Activated CD8-positive, alpha-beta memory T cell treated with anti-CD3 and anti-CD28 coated beads for 24 hours (primary cell): ENCODE data around the gene TRIM58.

Experiments
- DNase-seq: peaks from one replicate; pipeline ENCODE4 v3.0.0-alpha.2; 2020

TRIM58 gene, protein sequence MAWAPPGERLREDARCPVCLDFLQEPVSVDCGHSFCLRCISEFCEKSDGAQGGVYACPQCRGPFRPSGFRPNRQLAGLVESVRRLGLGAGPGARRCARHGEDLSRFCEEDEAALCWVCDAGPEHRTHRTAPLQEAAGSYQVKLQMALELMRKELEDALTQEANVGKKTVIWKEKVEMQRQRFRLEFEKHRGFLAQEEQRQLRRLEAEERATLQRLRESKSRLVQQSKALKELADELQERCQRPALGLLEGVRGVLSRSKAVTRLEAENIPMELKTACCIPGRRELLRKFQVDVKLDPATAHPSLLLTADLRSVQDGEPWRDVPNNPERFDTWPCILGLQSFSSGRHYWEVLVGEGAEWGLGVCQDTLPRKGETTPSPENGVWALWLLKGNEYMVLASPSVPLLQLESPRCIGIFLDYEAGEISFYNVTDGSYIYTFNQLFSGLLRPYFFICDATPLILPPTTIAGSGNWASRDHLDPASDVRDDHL

DNA sequence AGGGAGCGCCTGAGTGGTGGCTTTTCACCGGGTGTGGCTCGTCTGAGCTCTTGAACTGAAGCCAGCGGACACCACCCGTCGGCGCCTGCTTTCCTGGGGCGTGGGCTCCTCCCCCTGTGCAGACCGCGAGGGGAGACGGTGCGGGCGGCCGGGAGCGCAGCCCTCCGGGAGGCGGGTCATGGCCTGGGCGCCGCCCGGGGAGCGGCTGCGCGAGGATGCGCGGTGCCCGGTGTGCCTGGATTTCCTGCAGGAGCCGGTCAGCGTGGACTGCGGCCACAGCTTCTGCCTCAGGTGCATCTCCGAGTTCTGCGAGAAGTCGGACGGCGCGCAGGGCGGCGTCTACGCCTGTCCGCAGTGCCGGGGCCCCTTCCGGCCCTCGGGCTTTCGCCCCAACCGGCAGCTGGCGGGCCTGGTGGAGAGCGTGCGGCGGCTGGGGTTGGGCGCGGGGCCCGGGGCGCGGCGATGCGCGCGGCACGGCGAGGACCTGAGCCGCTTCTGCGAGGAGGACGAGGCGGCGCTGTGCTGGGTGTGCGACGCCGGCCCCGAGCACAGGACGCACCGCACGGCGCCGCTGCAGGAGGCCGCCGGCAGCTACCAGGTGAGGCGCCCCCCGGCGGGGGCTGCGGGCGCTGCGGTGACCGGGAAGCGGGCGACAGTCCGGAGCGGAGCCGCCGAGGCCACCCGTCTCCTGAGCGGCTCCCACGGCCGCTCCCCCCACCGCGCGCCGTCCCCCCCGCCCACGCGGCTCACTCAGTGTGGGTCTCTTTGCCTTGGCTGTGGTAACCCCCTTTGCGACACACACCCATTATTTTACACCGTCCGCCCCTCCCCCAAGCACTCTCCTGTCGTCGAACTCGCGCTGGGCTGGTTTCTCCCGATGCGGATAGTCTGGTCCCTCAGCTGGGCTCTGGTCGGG lies at the start of gene TRIM58:
Gene TRIM58 (plus strand): TSS at position 119 of the 916 bp plus-strand sequence. CDS start 60 bp downstream, at position 179.
- DNase-seq, result peak; percentile 63

DNA sequence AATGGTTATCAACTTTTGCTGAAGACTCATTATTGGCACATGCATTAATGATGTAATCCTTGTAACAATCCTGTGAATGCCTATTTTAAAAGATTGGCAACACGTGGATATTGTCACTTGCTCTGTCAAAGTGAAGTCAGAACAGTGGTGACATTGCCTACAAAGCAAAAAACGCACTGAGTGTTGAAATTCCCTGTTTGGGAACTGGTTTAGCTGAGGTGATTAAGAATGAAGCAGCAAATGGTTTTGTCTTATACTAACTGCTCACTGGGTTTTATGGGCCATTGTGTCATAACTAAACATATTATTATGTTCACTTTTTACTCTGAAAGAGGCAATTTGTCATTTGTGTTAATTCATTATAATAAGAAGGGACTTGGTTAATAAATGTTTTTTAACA lies 44.4 kb upstream of the TRIM58 start:
- no peak for DNase-seq

DNA sequence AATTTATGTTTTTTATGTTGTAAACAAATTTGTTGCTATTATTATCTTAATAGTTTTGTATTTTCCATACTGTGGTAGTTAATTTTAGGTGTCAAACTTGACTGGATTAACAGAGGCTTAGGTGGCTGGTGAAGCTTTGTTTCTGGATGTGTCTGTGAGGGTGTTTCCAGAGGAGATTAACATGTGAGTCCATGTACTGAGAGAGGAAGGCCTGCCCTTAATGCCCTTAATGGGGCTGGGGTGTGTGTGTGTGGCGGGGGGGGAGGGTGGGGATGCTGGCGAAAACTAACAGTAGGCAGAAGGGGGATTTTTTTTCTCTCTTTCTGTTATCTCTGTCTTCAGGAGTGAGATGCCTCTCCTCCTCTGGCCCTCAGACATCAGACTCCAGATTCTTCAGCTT lies 34.9 kb upstream of the TRIM58 start:
- no peak for DNase-seq

DNA sequence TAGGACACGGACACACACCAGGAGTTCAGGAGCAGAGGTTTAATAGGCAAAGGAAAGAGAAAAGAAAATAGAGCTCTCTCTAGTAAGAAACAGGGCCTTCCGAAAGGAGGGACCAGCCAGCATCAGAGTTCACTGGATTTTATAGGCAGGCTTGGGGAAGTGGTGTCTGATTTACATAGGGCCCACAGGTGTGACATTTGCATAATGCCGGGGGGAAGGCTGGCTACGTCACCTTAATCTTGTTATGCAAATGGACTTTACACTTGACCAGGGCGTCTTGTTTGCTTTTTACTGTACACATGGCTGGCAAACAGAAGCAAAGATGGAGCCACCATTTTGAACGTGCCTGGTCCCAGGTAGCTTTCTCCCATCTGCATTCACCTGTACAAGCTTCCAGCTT lies 33.0 kb upstream of the TRIM58 start, which contains the start of gene OR14A16:
Gene OR14A16 (minus strand): TSS at position 97 of the 400 bp plus-strand sequence. CDS start 8,390 bp downstream, outside the sequence.
- DNase-seq, result no peak

DNA sequence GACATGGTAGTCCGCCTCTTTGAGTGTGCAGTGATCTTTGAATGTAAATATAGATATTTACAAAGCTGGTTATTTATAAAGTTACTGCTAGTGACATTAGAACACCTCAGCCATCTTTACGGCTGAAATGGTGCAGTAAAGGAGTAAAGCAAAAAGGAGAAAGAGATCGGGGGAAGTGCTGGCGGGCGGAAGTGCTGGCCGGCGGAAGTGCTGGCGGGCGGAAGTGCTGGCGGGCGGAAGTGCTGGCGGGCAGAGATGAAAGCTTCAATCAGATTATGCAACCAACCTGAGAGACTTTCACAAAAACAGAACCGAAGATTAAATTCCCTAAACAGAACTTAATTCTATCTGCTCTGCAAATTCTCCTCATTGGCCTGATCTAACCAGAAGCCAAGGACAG lies 31.6 kb upstream of the TRIM58 start:
- no peak for DNase-seq

DNA sequence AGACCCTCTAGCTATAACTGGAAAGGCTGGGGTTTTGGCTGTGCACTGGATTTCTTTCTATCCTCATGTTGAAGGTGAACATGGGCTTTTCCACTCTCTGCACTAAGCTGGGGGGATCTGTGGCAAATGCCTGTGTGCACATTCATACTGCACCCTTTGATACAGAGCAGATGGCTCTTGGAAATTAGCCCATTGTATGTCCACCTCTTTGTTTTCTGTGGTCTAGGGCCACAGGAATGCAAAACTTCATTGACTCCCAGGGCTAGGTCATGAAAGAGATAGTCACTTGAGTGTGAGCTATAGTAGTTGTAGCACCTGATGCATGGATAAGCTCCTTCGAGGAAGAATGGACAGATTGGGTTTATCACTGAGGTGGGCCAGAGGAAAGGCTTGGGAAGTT lies 27.3 kb upstream of the TRIM58 start:
- DNase-seq, result no peak

DNA sequence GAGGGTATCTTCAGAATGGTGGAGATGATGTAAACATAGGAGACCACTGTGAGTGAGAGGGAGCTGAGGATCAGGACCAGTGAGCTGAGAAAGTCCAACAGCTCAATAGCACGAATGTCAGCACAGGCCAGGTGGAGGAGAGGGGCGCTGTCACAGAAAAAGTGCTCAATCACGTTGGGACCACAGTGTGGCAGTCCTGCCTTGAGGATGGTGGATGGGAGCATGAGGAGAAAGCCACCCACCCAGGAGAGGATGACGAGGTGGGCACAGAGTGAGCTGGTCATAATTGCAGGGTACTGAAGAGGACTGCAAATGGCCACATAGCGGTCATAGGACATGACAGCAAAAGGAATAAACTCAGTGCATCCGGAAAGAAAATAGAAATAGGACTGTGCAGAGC lies 23.4 kb upstream of the TRIM58 start:
- DNase-seq, result no peak

DNA sequence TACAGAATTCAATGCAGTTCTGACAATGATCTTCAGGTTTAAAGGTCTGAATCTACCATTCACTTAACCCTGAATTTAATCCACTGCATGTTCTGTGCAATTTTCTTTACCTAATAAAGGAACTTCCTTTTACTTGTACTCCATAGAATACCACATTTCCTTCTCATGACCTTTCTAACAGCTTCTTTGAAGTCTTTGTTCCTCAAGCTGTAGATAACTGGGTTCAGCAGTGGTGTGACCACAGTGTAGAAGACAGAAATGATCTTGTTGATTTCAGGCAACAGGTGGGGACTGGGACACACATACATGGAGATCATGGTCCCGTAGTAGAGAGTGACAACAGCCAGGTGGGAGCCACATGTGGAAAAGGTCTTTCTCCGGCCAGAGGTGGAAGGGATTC lies 16.2 kb upstream of the TRIM58 start:
- no peak for DNase-seq

DNA sequence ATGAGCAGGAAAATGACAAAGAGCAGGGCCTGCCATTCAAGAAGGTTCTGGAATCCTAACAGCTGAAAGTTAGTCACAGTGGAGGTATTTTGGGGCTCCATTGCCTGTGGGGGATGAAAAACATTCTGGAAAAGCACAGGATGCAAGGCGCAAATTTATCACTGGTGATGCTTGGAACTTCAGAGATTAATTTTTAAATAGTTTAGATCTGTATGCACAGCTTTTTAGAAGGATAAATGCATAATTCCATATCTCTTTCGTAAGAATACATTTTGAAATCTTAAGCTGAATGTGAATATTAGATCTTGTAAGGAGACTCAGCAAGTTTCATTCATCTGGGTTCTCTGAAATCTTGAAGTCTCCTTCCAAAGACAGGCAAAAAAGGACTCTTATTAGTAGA lies 15.2 kb upstream of the TRIM58 start, which contains the start of gene OR11L1:
Gene OR11L1 (minus strand): TSS at position 101 of the 400 bp plus-strand sequence. CDS start 0 bp downstream, at position 101.
- DNase-seq, result no peak

DNA sequence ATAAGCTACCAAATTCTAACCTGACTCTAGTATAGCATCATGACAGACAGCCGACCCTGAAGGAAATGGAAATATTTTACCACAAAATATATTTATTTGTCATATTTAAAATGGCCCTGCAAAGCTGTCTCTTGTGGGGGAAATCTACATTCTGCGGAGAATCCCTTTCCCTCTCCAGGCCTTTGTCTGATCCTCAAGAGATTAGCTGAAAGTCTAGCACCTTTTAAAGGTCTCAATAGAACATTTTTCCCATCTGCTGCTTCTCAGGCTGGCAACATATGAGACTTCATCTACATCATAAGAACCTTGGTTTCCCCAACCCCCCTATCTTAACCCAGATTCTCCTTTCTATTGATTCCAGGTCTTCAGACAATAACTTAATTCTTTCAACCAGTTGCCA lies 13.6 kb upstream of the TRIM58 start:
- DNase-seq, result no peak

DNA sequence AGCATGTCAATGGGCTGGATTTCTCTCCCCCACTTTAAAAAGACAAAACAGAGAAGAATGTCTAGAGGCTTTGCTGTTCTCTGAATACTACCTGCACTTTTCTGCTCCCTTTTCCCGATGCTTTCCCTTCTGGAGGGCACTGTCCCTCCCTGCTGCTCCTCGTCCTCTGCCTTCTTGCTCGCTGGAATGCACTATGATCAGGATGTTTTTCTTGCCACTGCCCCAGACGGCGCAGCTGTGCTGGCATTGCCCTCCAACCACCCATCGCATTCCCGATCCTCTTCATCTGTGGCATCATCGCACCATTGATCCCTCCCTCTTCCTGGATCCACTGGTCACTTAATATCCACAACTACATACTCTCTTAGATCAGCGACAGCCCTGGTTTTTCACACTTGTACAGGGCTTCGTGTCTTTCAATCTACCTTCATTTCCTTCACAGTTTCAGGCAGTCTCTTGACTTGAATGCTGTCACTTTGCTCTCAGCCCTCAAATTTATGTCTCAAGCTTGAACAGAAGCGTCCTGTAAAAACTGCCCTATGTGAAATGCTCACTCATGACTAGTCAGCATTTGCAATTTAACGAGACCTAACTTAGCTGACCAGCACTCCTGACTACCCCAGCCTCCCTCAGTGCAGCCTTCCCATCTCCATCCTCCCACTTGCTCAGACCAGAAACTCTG lies 11.8 kb upstream of the TRIM58 start:
- DNase-seq, result no peak

DNA sequence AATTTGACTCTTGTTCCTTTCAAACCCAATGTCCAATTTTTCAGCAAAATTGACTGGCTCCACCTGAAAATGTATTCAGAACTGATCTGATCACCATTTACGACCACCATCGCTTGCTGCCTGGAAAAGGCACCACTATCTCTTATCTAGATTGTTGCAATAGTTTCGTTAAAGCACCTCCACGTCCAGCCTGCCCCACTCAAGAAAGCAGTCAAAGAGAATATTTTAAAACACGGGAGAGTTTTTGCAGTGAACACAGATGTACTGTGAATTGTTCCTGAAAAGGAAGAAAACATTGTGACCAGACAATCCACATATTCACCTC lies 11.3 kb upstream of the TRIM58 start:
- no peak for DNase-seq

DNA sequence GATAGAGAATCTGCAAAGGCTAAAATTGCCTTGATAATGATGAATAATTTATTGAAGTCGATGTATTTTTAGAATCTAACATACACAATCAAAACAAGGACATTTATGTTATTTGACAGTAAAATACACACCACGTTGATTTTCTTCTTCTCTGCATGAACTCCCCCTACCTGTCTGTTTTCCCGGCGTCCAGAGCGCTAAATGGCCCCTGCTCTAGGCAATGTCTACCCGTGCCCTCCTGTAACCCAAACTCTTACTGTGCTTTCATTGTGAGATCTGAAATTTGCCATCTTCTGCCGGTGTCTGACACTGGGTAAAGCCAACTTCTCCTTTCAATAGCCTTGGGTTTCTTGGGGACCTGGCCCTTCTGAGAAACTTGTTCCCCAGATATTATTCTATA lies 8.6 kb upstream of the TRIM58 start:
- no peak for DNase-seq

DNA sequence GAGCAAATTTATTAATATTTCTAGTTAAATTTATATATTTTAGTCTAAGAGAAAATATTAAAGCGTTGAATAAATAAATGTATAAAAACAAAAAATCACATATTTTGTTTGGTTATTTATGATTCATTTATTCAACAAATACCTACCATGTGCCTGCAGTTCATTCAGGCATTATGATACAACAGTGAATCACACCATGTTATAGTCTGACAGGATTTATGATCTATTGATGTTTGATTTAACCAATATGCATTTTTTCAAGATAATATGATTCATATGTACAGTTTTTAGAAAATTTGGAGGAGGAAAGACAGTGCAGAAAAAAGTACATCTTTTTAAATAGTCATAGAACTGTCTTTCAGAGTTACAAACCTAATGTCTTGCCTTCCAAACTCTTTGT lies 7.4 kb upstream of the TRIM58 start:
- DNase-seq, result no peak

DNA sequence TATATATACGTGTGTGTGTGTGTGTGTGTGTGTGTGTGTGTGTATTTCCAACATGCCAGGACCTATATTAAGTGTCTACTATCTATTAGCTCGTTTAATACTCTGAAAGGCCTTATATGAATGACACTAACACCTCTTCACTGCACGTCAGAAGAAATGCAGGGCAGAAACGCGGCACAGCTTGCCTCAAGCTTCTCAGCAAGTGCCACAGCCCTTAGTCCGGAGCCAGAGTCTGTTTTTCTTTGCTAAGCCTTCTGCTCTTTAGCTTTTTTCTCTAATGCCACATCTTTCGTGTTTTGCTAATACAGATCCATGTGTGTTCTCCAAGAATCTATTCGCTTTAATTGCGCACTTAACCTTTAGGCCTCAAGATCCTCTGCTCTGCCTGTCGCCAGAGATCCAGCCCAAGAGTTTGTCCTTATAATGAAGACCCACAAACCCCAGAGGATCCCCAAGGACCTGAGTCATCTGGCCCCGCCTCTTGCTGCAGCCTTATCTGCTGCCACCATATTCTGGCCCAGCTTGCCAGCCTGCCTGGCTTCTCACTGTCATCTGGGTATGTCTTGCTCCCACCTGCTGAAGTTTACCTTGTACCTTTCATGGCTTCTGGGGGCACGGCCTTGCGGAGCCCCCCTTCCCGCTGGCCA lies 2.0 kb upstream of the TRIM58 start:
- DNase-seq, result no peak

DNA sequence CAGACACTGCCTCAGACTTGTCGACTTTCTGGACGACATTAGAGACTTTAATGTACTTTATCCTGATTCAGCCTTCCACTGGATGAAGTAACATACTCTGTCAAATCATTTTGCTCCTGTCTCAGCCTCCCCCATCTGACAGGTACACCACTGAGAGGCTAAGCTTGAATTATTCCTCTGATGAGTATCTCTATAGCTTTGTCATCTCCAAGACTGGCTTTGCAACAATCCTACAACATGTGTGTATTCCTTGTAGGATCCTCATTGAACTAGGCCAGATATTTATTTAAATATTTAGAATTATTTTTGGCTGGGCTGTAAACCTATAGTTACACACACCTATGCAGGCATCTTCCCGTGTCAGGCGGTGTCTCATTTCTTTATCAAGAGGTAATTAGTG lies 1.1 kb upstream of the TRIM58 start:
- DNase-seq, result no peak

DNA sequence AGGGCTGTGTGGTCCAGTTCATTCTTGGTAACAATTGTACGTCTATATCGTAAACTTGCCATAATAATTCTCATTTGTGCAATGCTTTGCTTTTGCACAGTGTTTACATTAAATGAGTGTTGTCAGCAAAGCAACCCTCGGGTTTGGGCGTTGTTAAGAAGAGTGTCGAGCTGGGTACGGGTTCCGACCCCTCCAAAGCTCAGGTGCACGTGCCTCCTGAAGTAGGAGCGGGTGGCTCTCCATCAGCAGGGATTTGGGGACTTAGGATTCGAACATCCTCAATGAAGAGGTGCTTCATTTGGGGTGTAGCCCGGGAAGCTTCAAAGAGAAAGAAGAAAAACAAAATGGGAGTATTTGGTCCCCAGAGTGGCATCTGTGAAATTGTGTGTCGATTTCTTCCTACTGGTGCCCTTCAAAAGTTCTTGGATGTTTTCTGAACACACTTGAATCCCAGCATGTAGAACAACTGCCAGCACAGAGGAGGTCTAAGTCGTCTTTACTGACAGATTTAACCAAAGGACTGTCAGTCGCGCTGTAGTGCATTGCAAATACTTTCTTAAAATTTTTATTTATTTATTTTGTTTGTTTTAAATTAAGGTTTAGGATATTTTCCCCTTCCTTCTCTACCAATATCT lies 1.1 kb downstream of the TRIM58 start:
- DNase-seq, result no peak

DNA sequence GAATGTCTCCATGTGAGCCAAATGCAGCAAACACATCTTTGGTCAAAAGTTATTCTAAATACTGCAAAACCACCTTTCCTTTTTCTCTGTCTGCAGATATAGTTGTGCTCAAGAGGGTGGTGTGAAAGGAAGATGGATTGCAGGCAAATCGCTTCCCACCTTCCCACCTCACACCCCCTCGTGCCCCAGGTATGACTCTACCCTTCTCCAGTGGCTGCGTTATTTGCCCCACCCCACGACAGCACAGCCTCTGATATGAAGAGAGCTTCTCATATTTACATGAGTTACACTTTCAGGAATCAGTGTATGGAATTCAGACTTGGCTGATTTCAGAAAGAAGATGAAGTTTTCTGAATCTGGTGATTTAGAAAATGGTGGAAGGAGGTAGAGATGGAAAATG lies 5.8 kb downstream of the TRIM58 start:
- no peak for DNase-seq

DNA sequence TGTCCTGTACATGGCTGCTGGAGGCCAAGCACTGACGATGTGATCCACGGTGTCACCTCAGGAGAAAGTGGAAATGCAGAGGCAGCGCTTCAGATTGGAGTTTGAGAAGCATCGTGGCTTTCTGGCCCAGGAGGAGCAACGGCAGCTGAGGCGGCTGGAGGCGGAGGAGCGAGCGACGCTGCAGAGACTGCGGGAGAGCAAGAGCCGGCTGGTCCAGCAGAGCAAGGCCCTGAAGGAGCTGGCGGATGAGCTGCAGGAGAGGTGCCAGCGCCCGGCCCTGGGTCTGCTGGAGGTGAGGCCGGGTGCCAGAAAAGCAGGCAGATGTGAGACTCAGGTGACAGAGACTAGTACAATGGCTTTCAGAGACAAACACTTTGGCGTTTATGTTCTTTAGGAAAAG lies 7.7 kb downstream of the TRIM58 start:
- no peak for DNase-seq

DNA sequence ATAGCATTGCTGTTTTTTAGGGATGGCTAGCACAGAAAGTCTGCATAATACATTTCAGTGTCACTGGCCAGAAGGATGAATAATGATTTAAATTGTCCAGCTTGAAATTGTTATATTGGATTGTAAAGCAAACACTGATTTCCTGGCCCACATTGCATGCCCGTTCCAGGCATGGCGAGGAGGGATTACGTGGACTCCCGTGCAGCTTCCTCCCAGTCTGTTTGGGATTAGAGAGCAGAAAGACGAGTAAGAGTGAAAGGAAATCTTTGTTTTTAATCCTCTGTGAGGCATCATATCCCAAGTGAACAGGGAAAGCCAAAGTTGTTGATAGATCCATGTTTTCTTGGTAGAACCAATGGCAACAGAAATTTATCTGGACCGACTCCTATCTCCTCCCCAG lies 8.4 kb downstream of the TRIM58 start:
- DNase-seq, result no peak

DNA sequence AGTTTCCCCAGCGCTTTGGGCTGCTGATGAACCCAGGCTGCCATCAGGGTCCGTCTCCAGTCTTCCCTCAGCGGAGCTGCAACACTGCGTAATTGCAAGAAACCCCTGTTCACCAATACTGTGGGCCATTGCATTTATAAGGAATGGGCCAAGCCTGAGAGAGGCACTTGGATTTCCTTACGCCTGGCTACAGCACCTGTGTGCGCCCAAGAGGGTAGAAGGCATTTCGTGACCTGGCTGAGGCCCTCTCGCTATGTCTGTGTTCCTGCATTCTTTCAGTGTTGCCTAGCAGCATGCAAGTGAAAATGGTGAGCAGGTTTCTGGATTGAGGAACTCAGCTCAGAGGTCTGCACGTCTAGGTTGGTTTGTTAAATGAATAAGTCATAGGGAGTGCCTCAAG lies 26.4 kb downstream of the TRIM58 start:
- DNase-seq, result no peak

DNA sequence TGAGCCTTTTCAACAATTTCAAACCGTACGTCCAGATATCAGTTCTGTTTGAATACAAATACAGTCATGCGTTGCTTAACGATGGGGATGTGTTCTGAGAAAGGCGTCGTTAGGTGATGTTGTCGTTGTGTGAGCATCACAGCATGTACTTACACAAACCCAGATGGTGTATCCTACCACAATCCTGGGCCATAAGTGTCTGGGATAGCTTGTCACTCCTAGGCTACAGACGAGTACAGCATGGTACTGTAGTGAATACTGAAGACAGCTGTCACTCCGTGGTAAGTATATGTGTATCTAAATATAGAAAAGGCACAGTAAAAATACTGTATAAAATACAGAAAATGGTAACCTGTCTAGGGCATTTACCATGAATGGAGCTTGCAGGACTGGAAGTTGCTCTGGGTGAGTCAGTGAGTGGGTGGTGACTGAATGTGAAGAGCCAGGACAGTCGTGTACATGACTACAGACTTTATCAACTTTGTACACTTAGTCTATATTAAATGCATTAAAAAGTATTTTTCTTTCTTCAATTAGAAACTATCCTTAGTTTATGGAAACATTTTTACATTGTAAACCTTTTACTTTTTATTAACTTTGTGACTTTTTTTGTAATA lies 27.9 kb downstream of the TRIM58 start:
- no peak for DNase-seq
